GM12875 (cell line): ENCODE measurements around the gene ALDOC.
A peak's percentile ranks its signal among the peaks of the same experiment; 100 is the strongest.

Experiments used
- H3K4me3 ChIP-seq: one replicate; pipeline ENCODE4 v1.5.1; 2011; ENCODE audit warnings: low read depth, low read length, control low read depth
- CTCF ChIP-seq: IDR thresholded peaks from 2 replicates; pipeline ENCODE4 v1.5.1; 2011; ENCODE audit warnings: low read depth, mild to moderate bottlenecking, control low read depth, inconsistent platforms, low read length, moderate library complexity, borderline replicate concordance; ENCODE audit not compliant: insufficient read depth

Gene ALDOC

DNA sequence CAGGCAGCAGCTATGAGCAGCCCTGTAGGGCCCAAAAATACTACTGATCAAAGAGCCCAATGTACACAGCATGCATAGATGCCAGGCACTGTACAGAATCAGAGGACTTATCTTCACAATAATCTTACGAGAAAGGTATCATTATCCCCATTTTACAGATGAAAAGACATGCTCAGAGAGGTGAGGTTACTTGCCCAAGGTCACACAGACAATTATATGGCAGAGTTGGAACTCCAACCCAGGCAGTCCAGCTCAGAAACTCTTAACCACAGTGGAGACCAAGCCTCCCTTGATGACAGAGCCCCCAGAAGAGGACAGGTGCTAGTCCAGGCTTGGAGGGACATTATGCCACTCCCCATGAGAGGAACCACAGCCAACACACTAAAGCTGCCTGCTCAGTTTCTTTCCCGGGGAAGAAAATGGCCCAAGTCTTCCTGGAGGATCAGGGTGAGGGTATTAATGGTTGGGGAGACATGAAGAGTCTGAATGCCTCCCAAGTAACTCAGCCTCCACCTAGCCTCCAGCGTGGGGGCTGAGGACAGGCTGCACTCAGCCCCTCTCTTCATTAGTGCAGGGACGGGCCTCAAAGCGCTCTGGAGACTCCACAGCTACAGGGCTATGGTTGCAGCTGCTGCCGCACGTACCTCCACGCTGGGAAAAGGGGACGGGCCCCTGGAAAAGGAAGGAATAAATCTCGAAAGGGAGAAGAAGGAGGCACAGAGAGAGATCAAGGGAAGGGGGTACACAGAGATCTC lies 25.1 kb downstream of the ALDOC start:
- no peak for TF ChIP-seq CTCF
- H3K4me3 ChIP-seq = peak overlapping the region; percentile 87

- H3K4me3 ChIP-seq = peak overlapping the region; percentile 6
Observed at GRCh38 chr17:28550858-28551257, 25.8 kb downstream of the ALDOC start.

GRCh38 chr17:28549236-28550132 lies 27.2 kb downstream of the ALDOC start:
- H3K4me3 ChIP-seq = peak overlapping the region; percentile 23
- peak; percentile 46; the same call in 1 of the 2 replicates for TF ChIP-seq CTCF

More at GRCh38 chr17:28550858-28551257, 25.8 kb downstream of the ALDOC start:
- no peak for TF ChIP-seq CTCF

- no peak overlapping the region for H3K4me3 ChIP-seq
- no peak for TF ChIP-seq CTCF
Observed at GRCh38 chr17:28548417-28549130, 28.1 kb downstream of the ALDOC start.

DNA sequence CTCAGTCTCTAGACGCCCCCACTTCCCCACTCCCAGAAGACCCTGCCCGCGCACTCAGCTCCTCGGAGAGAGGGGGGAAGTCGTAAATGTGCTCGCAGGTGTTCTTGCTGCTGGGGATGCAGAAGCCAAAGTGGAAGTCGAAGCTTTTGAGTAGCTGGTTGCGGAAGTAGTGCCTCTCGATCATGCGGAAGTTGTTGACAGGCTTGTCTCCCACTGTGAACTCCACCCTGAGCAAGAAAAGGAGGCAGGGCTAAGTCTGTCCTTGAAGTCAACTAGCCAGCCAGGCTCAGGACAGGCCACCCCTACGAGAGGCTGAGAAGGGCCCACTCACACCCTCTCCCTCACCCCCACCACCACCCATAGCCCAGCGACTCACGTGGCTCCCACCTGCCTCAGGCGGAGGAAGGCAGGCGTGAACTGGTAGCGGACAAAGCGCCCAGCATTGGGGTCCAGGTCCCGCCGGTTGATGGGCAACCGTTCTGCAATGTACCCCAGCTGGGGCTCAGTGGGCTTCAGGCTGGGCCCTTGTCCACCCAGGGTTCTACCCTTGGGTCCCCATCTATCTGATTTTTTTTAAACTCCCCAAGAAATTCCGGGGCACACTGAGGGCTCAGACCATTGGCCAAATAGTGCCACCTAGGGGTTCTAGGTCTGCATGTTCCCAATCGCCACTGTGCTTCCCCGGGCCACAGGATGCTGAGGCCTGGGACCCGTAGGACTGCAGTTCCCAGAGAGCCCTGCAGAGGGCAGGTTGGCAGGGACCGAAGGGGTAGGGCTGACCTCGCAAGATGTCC lies 28.9 kb downstream of the ALDOC start:
- H3K4me3 ChIP-seq = peak overlapping the region; percentile 24
- TF ChIP-seq CTCF = peak; percentile 95

- no peak for TF ChIP-seq CTCF
- peak overlapping the region; percentile 24 for H3K4me3 ChIP-seq
Observed at GRCh38 chr17:28547096-28547622, 29.5 kb downstream of the ALDOC start.
